ENCODE results near the gene SCAMP1. TPM values are rescaled to one million over a fixed set of nuclear protein-coding genes. Genes with fewer than 3 reads are reported as not detected.

SCAMP1 gene
- total and polyA plus RNA-seq, 2 of the 8 experiments (the other 6 are each of a cell fraction or from before 2014, with no cell fraction given): 18.6 to 55.9 TPM

- TF ChIP-seq CHD7 (IDR thresholded peaks at IDR 0.05; ENCODE audit: insufficient replicate concordance, low read length) (no peak), MAX (IDR thresholded peaks at IDR 0.05) (no peak), SUZ12 (IDR thresholded peaks at IDR 0.05; ENCODE audit: low read length) (no peak), KDM4A (IDR thresholded peaks at IDR 0.05; ENCODE audit: low read depth, low read length, severe bottlenecking) (no peak), RAD21 (IDR thresholded peaks at IDR 0.05 in 1 of 2, conservative IDR thresholded peaks at IDR 0.05 in 1 of 2; ENCODE audit: low read depth in 2 of 2, low read length in 2 of 2) (no peak)
Observed at GRCh38 chr5:78433972-78434371, 73.6 kb downstream of the SCAMP1 start (continued).
